ENCODE results near the gene DLX6.

DNA sequence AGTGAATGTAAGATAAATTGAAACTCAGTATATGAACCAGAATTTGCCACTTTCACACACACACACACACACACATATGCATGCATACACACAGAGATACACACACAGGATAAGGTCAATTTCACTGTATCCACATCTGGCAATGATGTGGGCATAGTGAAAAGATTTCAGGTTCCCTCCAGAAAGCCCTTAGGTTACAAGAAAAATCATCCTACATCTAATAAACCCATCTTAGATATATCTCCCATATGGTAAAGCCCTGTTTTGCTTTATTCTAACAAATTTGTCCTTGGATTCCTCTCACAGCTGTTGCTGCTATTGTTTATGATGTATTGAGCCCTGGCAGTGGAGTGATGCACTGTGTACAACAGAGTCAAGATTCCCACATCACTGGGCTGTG, 27.9 kb upstream of the DLX6 start:
- TF ChIP-seq, protein P1, sequence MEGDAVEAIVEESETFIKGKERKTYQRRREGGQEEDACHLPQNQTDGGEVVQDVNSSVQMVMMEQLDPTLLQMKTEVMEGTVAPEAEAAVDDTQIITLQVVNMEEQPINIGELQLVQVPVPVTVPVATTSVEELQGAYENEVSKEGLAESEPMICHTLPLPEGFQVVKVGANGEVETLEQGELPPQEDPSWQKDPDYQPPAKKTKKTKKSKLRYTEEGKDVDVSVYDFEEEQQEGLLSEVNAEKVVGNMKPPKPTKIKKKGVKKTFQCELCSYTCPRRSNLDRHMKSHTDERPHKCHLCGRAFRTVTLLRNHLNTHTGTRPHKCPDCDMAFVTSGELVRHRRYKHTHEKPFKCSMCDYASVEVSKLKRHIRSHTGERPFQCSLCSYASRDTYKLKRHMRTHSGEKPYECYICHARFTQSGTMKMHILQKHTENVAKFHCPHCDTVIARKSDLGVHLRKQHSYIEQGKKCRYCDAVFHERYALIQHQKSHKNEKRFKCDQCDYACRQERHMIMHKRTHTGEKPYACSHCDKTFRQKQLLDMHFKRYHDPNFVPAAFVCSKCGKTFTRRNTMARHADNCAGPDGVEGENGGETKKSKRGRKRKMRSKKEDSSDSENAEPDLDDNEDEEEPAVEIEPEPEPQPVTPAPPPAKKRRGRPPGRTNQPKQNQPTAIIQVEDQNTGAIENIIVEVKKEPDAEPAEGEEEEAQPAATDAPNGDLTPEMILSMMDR (IDR thresholded peaks at IDR 0.05): no peak
- no peak for TF ChIP-seq POLR2A (IDR thresholded peaks at IDR 0.05)
